ENCODE measurements around the gene PSD4.

- TF ChIP-seq, protein P1, sequence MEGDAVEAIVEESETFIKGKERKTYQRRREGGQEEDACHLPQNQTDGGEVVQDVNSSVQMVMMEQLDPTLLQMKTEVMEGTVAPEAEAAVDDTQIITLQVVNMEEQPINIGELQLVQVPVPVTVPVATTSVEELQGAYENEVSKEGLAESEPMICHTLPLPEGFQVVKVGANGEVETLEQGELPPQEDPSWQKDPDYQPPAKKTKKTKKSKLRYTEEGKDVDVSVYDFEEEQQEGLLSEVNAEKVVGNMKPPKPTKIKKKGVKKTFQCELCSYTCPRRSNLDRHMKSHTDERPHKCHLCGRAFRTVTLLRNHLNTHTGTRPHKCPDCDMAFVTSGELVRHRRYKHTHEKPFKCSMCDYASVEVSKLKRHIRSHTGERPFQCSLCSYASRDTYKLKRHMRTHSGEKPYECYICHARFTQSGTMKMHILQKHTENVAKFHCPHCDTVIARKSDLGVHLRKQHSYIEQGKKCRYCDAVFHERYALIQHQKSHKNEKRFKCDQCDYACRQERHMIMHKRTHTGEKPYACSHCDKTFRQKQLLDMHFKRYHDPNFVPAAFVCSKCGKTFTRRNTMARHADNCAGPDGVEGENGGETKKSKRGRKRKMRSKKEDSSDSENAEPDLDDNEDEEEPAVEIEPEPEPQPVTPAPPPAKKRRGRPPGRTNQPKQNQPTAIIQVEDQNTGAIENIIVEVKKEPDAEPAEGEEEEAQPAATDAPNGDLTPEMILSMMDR (IDR thresholded peaks at IDR 0.05; ENCODE audit: poor library complexity) = no peak
- no peak for TF ChIP-seq EZH2 (IDR thresholded peaks at IDR 0.05; ENCODE audit: borderline replicate concordance)
- TF ChIP-seq EZH2phosphoT487 (IDR thresholded peaks at IDR 0.05; ENCODE audit: low read depth, severe bottlenecking, unreplicated experiment) = no peak
These were observed 49.4 kb upstream of the PSD4 start for GRCh38 chr2:113124181-113124961.
